Panc1 (cell line): ENCODE results near the gene RAI2.

Source experiments
- POLR2AphosphoS5 ChIP-seq: IDR thresholded peaks from 2 replicates; pipeline ENCODE4 v1.6.1; 2012; ENCODE audit warnings: mild to moderate bottlenecking, low read depth, low read length, moderate library complexity
- SIN3A ChIP-seq: IDR thresholded peaks from 2 replicates; pipeline ENCODE4 v1.6.1; 2012; ENCODE audit warnings: low read depth, mild to moderate bottlenecking, low read length, moderate library complexity, borderline replicate concordance; ENCODE audit not compliant: insufficient read depth
- TCF7L2 ChIP-seq: IDR thresholded peaks from 2 replicates; pipeline ENCODE4 v1.6.1; 2011; ENCODE audit warnings: mild to moderate bottlenecking, low read depth, low read length, inconsistent platforms
- TF ChIP-seq, protein P1 (sequence below), 2 experiments: IDR thresholded peaks; 2 replicates each; pipeline ENCODE4 v1.6.1; 2011 to 2012; ENCODE audit warnings: low read depth in 2 of 2, control low read depth in 1 of 2, low read length in 1 of 2, mild to moderate bottlenecking in 1 of 2, moderate library complexity in 1 of 2; ENCODE audit not compliant: insufficient read depth in 1 of 2
- TF ChIP-seq, protein P2 (sequence below): fragments of 450-650 bp; IDR thresholded peaks from 2 replicates; pipeline ENCODE4 v1.5.1; 2017; ENCODE audit warnings: mild to moderate bottlenecking

DNA sequence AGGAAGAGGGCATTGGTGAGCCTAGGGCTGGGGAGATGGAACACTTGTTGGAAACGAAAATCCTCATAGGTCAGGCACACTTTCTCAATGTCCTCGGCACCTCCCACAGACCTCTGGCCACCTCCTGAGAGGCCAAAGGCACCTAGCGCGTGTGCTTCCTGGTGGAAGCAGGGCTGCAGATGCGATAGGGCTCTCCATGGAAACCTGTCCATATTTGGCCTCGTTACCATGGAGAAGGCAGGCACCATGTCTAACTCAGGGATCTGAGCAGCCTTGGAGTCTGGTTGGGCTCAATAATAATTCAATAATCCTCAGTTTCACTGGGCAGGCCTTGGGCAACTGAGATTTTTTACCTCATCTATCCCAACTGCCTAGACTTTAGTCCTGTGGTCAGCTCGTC is 58.3 kb downstream of the RAI2 start:
- TF ChIP-seq, protein P1, sequence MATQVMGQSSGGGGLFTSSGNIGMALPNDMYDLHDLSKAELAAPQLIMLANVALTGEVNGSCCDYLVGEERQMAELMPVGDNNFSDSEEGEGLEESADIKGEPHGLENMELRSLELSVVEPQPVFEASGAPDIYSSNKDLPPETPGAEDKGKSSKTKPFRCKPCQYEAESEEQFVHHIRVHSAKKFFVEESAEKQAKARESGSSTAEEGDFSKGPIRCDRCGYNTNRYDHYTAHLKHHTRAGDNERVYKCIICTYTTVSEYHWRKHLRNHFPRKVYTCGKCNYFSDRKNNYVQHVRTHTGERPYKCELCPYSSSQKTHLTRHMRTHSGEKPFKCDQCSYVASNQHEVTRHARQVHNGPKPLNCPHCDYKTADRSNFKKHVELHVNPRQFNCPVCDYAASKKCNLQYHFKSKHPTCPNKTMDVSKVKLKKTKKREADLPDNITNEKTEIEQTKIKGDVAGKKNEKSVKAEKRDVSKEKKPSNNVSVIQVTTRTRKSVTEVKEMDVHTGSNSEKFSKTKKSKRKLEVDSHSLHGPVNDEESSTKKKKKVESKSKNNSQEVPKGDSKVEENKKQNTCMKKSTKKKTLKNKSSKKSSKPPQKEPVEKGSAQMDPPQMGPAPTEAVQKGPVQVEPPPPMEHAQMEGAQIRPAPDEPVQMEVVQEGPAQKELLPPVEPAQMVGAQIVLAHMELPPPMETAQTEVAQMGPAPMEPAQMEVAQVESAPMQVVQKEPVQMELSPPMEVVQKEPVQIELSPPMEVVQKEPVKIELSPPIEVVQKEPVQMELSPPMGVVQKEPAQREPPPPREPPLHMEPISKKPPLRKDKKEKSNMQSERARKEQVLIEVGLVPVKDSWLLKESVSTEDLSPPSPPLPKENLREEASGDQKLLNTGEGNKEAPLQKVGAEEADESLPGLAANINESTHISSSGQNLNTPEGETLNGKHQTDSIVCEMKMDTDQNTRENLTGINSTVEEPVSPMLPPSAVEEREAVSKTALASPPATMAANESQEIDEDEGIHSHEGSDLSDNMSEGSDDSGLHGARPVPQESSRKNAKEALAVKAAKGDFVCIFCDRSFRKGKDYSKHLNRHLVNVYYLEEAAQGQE (IDR thresholded peaks at IDR 0.05; ENCODE audit: insufficient read depth in 1 of 2, low read depth in 2 of 2, low read length in 1 of 2): no peak
- TF ChIP-seq, protein P2, sequence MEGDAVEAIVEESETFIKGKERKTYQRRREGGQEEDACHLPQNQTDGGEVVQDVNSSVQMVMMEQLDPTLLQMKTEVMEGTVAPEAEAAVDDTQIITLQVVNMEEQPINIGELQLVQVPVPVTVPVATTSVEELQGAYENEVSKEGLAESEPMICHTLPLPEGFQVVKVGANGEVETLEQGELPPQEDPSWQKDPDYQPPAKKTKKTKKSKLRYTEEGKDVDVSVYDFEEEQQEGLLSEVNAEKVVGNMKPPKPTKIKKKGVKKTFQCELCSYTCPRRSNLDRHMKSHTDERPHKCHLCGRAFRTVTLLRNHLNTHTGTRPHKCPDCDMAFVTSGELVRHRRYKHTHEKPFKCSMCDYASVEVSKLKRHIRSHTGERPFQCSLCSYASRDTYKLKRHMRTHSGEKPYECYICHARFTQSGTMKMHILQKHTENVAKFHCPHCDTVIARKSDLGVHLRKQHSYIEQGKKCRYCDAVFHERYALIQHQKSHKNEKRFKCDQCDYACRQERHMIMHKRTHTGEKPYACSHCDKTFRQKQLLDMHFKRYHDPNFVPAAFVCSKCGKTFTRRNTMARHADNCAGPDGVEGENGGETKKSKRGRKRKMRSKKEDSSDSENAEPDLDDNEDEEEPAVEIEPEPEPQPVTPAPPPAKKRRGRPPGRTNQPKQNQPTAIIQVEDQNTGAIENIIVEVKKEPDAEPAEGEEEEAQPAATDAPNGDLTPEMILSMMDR: no peak
- TF ChIP-seq POLR2AphosphoS5: no peak
- no peak for TF ChIP-seq SIN3A
- no peak for TF ChIP-seq TCF7L2
